Dermis blood vessel endothelial cell (primary cell): ENCODE results near the gene STAC. TPM values are rescaled to one million over a fixed set of nuclear protein-coding genes. Genes with fewer than 3 reads are reported as not detected.

Source experiments
- DNase-seq: peaks from one replicate; pipeline ENCODE4 v3.0.0; 2010
- total RNA-seq: library from RNA; depleted of rRNA; stranded (reverse); fragments of >200 nt; gene quantifications from 2 replicates; pipeline ENCODE4 v1.2.3, GENCODE V29; 2014

STAC gene
- total RNA-seq, 1 donor from 2014 or later, result 1.2 TPM

DNA sequence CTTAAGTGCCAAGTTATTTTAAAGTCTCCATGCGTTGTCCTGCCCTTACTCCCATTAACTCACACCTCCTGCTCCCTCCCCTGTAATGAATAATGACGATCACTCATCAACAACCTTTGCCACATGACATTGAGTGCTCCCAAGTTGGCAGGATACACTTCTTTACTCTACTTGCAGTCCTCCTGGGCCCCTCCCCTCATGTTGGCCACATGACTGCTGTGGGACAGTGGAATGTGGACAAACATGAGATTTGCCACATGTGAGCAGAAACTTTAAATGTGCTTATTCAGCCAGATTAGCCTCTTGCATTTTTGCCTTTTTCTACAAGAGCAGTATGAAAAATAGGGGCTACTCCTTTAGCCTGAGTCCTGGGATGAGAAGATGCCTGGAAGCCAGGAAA, 216.1 kb downstream of the STAC start:
- no peak for DNase-seq

DNA sequence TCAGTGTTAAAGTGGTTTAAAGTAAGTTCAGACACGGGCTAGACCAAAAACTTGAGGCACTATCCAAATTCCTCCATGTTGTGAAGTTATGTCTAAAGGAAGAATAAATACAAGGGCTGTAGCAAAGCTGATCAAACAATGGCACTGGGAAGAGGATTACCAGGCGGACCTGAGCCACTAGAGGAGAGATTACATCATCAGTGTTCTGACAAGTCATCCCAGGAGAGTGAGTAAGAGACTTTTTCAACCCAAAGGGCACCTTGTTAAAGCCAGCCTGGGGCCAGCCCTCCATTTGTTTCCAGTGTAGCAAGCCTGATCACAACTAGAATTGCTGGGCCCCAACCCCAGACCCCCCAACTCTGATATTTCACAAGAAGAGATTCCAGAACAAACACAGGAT, 217.1 kb downstream of the STAC start:
- no peak for DNase-seq
